Ishikawa (cell line): ENCODE data around the gene VPS26A.

Source experiments
- CEBPB ChIP-seq: IDR thresholded peaks from 2 replicates; pipeline ENCODE4 v1.6.1; 2012
- CREB1 ChIP-seq: IDR thresholded peaks from 2 replicates; pipeline ENCODE4 v1.6.1; 2012; ENCODE audit warnings: low read depth
- EGR1 ChIP-seq: IDR thresholded peaks from 2 replicates; pipeline ENCODE4 v1.6.1; 2012
- EP300 ChIP-seq: IDR thresholded peaks from 2 replicates; pipeline ENCODE4 v1.6.1; 2012; ENCODE audit warnings: borderline replicate concordance
- FOXM1 ChIP-seq: IDR thresholded peaks from 2 replicates; pipeline ENCODE4 v1.6.1; 2012; ENCODE audit warnings: low read depth, borderline replicate concordance
- NFIC ChIP-seq: IDR thresholded peaks from 2 replicates; pipeline ENCODE4 v1.6.1; 2012
- RAD21 ChIP-seq: IDR thresholded peaks from 2 replicates; pipeline ENCODE4 v1.6.1; 2012; ENCODE audit warnings: low read depth
- REST ChIP-seq: IDR thresholded peaks from 2 replicates; pipeline ENCODE4 v1.6.1; 2012; ENCODE audit warnings: low read depth, mild to moderate bottlenecking
- TAF1 ChIP-seq: IDR thresholded peaks from 2 replicates; pipeline ENCODE4 v1.6.1; 2012; ENCODE audit warnings: low read depth, mild to moderate bottlenecking
- TCF12 ChIP-seq: IDR thresholded peaks from 2 replicates; pipeline ENCODE4 v1.6.1; 2012; ENCODE audit warnings: low read depth
- TEAD4 ChIP-seq: IDR thresholded peaks from 2 replicates; pipeline ENCODE4 v1.6.1; 2012
- YY1 ChIP-seq: IDR thresholded peaks from 2 replicates; pipeline ENCODE4 v1.6.1; 2012; ENCODE audit warnings: low read depth
- ZBTB7A ChIP-seq: IDR thresholded peaks from 2 replicates; pipeline ENCODE4 v1.6.1; 2012; ENCODE audit warnings: low read depth
- TF ChIP-seq, protein P1 (sequence below): IDR thresholded peaks from 2 replicates; pipeline ENCODE4 v1.6.1; 2012
- TF ChIP-seq, protein P2 (sequence below): IDR thresholded peaks from 2 replicates; pipeline ENCODE4 v1.6.1; 2012

VPS26A gene

DNA sequence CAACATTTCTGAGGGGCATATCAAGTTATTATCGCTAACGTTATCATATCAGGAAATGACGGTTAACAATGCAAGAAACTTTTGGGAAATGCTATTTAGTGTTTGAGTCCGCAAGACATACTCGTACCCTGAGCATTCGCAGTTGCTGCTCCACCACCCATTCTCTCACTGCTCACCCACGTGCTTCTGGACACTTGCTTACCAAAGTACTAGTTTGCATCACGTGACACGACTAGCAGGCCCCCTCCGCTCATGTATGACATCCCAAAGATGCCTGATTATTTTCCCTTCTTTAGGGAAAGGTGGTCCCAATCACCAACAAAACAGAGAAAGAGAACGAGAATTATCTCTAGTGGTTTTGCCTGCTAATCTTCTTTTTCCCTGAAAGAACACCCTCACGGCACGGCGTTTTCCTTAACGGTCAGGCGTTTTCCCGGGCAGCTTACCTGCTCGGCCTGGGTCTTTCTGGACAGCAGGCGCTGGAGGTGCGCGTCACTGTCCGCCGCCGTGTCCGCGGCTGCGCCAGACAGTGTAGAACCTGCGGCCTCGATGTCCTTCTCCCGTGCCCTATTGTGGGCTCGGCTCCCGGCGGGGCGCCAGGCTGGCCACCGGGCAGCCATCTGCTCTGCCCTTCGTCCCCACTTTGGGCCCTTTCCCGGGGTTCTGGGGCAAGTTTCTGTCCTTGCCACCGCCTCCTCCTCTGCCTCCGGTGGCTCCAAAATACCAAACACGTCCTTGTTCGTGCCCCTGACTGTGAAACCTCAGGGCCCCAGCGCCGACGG lies 56.0 kb downstream of the VPS26A start, which contains the start of gene SUPV3L1:
Gene SUPV3L1, plus strand, starts transcription at position 492 of the 782 bp plus-strand sequence. Its CDS starts 58 bp downstream, at position 550.
- TF ChIP-seq TCF12, result no peak
- no peak for TF ChIP-seq ZBTB7A
- TF ChIP-seq REST, result no peak
- TF ChIP-seq, protein P1, sequence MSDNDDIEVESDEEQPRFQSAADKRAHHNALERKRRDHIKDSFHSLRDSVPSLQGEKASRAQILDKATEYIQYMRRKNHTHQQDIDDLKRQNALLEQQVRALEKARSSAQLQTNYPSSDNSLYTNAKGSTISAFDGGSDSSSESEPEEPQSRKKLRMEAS, result peak; percentile 100
- TF ChIP-seq TAF1, result peak; percentile 64
- TF ChIP-seq EP300, result no peak
- 0 out of 2 replicates have a peak, but pooled peaks have one; percentile 21 for TF ChIP-seq NFIC
- 0 out of 2 replicates have a peak, but pooled peaks have one; percentile 4 for TF ChIP-seq EGR1
- peak; percentile 97 for TF ChIP-seq CREB1
- TF ChIP-seq TEAD4, result 0 out of 2 replicates have a peak, but pooled peaks have one; percentile 9
- TF ChIP-seq, protein P2, sequence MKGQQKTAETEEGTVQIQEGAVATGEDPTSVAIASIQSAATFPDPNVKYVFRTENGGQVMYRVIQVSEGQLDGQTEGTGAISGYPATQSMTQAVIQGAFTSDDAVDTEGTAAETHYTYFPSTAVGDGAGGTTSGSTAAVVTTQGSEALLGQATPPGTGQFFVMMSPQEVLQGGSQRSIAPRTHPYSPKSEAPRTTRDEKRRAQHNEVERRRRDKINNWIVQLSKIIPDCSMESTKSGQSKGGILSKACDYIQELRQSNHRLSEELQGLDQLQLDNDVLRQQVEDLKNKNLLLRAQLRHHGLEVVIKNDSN, result peak; percentile 97

DNA sequence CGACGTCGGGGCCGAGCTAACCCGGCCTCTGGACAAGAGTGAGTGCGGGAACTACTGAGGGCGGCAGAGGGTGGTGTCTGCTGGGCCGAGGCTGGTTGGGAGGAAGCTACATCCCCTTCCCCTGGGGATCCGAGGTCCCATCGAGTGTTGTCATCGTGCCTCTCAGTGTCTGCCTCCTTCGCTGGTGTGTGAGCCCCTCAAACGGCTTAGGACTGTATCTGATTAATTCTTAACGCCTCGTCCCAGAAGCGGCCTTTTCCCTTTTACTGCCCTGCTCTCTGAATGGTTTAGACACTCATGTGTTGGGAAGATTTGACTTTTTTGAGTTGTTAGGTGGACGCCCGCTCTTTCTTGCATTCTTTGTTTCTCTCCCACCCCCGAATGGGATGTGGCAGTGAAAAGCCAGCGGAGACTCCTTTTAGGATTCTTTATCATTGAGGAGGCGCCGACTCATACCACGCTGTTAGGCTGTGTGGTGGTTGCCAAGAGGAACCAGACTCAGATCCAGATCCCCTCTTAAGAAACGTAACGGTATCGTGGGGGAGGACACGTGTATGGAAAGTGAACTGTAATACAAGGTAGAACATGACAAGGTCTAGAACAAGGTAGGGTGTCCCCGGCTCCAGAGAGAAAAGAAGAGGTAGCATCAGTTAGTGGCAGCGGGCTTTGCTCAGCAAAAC lies 56.7 kb downstream of the VPS26A start:
- TF ChIP-seq TEAD4, result no peak
- TF ChIP-seq CEBPB, result no peak
- no peak for TF ChIP-seq EGR1
- no peak for TF ChIP-seq TCF12
- TF ChIP-seq, protein P2, result no peak
- TF ChIP-seq, protein P1, result no peak
- no peak for TF ChIP-seq REST
- TF ChIP-seq CREB1, result no peak
- TF ChIP-seq YY1, result no peak
- TF ChIP-seq FOXM1, result no peak
- TF ChIP-seq NFIC, result no peak
- TF ChIP-seq ZBTB7A, result no peak

GRCh38 chr10:69181433-69181832 lies 57.5 kb downstream of the VPS26A start:
- no peak for TF ChIP-seq YY1
- TF ChIP-seq RAD21, result no peak
- TF ChIP-seq NFIC, result no peak
- no peak for TF ChIP-seq EGR1
- TF ChIP-seq FOXM1, result no peak
- no peak for TF ChIP-seq TCF12
- TF ChIP-seq, protein P2, result no peak
- TF ChIP-seq, protein P1, result no peak
- TF ChIP-seq REST, result no peak
- no peak for TF ChIP-seq EP300
- TF ChIP-seq ZBTB7A, result no peak
- TF ChIP-seq CEBPB, result no peak
- TF ChIP-seq TAF1, result no peak
- TF ChIP-seq TEAD4, result no peak
- TF ChIP-seq CREB1, result no peak
